H1 (cell line): ENCODE data around the gene TSEN2. TPM values are rescaled to one million over a fixed set of nuclear protein-coding genes. Genes with fewer than 3 reads are reported as not detected.
A peak's percentile ranks its signal among the peaks of the same experiment; 100 is the strongest.

Experiments
- CTCF ChIA-PET: fragments of 300-600 bp; sonication (Branson Sonifier 250); formaldehyde crosslinking; loops from one replicate; lab custom pipeline; 2021; ENCODE audit not compliant: partially characterized antibody; lab: Charles Lee
- POLR2A ChIA-PET: fragments of 300-600 bp; sonication (Branson Sonifier 250); formaldehyde crosslinking; loops from one replicate; lab custom pipeline; 2021; ENCODE audit warnings: inconsistent platforms; ENCODE audit not compliant: partially characterized antibody; lab: Charles Lee
- DNase-seq, 2 experiments: peaks; one replicate each; pipeline versions ENCODE4 v3.0.0 to v3.0.0-alpha.2; 2010 to 2022; ENCODE audit warnings: low spot score in 2 of 2, low read depth in 1 of 2, mixed read lengths in 1 of 2
- FAIRE-seq: peaks from 2 replicates; lab custom pipeline; 2011; peaks lifted over from hg19 to GRCh38; lab: Jason Lieb, UNC
- H2AFZ ChIP-seq: 2 replicates; pipeline ENCODE4 v1.8.1; 2012; ENCODE audit warnings: low read length, inconsistent platforms
- H2AK5ac ChIP-seq: 2 replicates; pipeline ENCODE4 v1.6.1; 2013; ENCODE audit warnings: low read depth, low read length
- H2BK120ac ChIP-seq: replicated peaks from 2 replicates; pipeline ENCODE3; 2013; ENCODE audit warnings: low read depth, low read length, inconsistent platforms
- H2BK12ac ChIP-seq: 2 replicates; pipeline ENCODE4 v1.6.1; 2013; ENCODE audit warnings: low read depth, low read length
- H2BK15ac ChIP-seq: 2 replicates; pipeline ENCODE4 v1.6.1; 2013; ENCODE audit warnings: low read length
- H2BK20ac ChIP-seq: 2 replicates; pipeline ENCODE4 v1.6.1; 2013; ENCODE audit warnings: low read length
- H2BK5ac ChIP-seq: 2 replicates; pipeline ENCODE4 v1.6.1; 2013; ENCODE audit warnings: low read depth, low read length
- H3K14ac ChIP-seq: 2 replicates; pipeline ENCODE4 v1.6.1; 2013; ENCODE audit warnings: inconsistent platforms; ENCODE audit not compliant: insufficient read length
- H3K18ac ChIP-seq: 2 replicates; pipeline ENCODE4 v1.6.1; 2013; ENCODE audit warnings: low read length; ENCODE audit errors: extremely low read depth
- H3K23ac ChIP-seq: 2 replicates; pipeline ENCODE4 v1.6.1; 2013; ENCODE audit warnings: inconsistent platforms; ENCODE audit not compliant: insufficient read length
- H3K23me2 ChIP-seq: 2 replicates; pipeline ENCODE4 v1.6.1; 2013; ENCODE audit warnings: low read depth, low read length
- H3K27ac ChIP-seq: 2 replicates; pipeline ENCODE4 v1.6.1; 2011; ENCODE audit warnings: low read depth, low read length, inconsistent platforms
- H3K27me3 ChIP-seq, 4 experiments: replicated peaks in 1 of 4; 1 replicate in 1 of 4; 2 replicates in 3 of 4; pipeline versions ENCODE4 v1.6.1 to v1.8.1; 2011 to 2013; ENCODE audit warnings: low read length in 3 of 4, mild to moderate bottlenecking in 3 of 4, inconsistent platforms in 2 of 4, mixed read lengths in 2 of 4, moderate library complexity in 1 of 4; ENCODE audit not compliant: control insufficient read depth in 3 of 4, insufficient read depth in 3 of 4; ENCODE audit errors: extremely low read depth in 1 of 4
- H3K36me3 ChIP-seq, 4 experiments: 2 replicates each; pipeline versions ENCODE4 v1.6.1 to v1.8.1; 2011 to 2013; ENCODE audit warnings: mild to moderate bottlenecking in 4 of 4, low read length in 3 of 4, moderate library complexity in 2 of 4, control low read depth in 1 of 4, inconsistent platforms in 1 of 4; ENCODE audit not compliant: insufficient read depth in 4 of 4, control insufficient read depth in 2 of 4
- H3K4ac ChIP-seq: replicated peaks from 2 replicates; pipeline ENCODE3; 2013; ENCODE audit warnings: low read length, low read depth, mixed read lengths, inconsistent platforms; ENCODE audit not compliant: insufficient read length
- H3K4me1 ChIP-seq, 4 experiments: replicated peaks in 1 of 4; 1 replicate in 1 of 4; 2 replicates in 3 of 4; pipeline versions ENCODE4 v1.6.1 to v1.8.1; 2011 to 2013; ENCODE audit warnings: low read length in 3 of 4, inconsistent platforms in 2 of 4, mixed read lengths in 1 of 4; ENCODE audit not compliant: insufficient read depth in 4 of 4, control insufficient read depth in 3 of 4
- H3K4me2 ChIP-seq, 2 experiments: 2 replicates each; pipeline versions ENCODE4 v1.6.1 to v1.8.1; 2011 to 2013; ENCODE audit warnings: low read depth in 2 of 2, low read length in 2 of 2, control low read depth in 1 of 2, inconsistent platforms in 1 of 2, mild to moderate bottlenecking in 1 of 2; ENCODE audit not compliant: insufficient read depth in 1 of 2
- H3K4me3 ChIP-seq, 4 experiments: fragments of 200-600, 300-600 bp in 1 of 4; sonication (generic), shearing (Covaris generic), sonication (Bioruptor Twin) in 1 of 4; 2 replicates each; pipeline versions ENCODE4 v1.5.1 to v1.8.1; 2011 to 2016; ENCODE audit warnings: low read length in 4 of 4, low read depth in 3 of 4, control low read depth in 2 of 4, inconsistent platforms in 2 of 4, mild to moderate bottlenecking in 2 of 4, mixed read lengths in 1 of 4, moderate library complexity in 1 of 4; ENCODE audit not compliant: insufficient read depth in 2 of 4; ENCODE audit errors: extremely low read depth in 1 of 4
- H3K56ac ChIP-seq: replicated peaks from 2 replicates; pipeline ENCODE3; 2013; ENCODE audit warnings: low read depth, mild to moderate bottlenecking, mixed read lengths, low read length, inconsistent platforms; ENCODE audit not compliant: insufficient read length
- H3K79me1 ChIP-seq: 2 replicates; pipeline ENCODE4 v1.6.1; 2013; ENCODE audit warnings: low read depth, low read length, control low read depth
- H3K79me2 ChIP-seq, 2 experiments: 2 replicates each; pipeline versions ENCODE4 v1.6.1 to v1.8.1; 2012 to 2013; ENCODE audit warnings: low read length in 2 of 2, mild to moderate bottlenecking in 2 of 2, inconsistent platforms in 1 of 2; ENCODE audit not compliant: insufficient read depth in 2 of 2, control insufficient read depth in 1 of 2
- H3K9ac ChIP-seq, 4 experiments: replicated peaks in 1 of 4; 1 replicate in 1 of 4; 2 replicates in 3 of 4; pipeline versions ENCODE4 v1.6.1 to v1.8.1; 2011 to 2013; ENCODE audit warnings: low read depth in 3 of 4, low read length in 3 of 4, control low read depth in 2 of 4, mild to moderate bottlenecking in 2 of 4, moderate library complexity in 2 of 4, inconsistent platforms in 1 of 4; ENCODE audit errors: extremely low read depth in 1 of 4
- H3K9me3 ChIP-seq, 2 experiments: 2 replicates each; pipeline versions ENCODE4 v1.6.1 to v1.8.1; 2012 to 2013; ENCODE audit warnings: mild to moderate bottlenecking in 2 of 2, moderate library complexity in 2 of 2, control low read depth in 1 of 2, inconsistent platforms in 1 of 2, low read depth in 1 of 2, low read length in 1 of 2, mixed read lengths in 1 of 2; ENCODE audit not compliant: insufficient read depth in 2 of 2
- H4K20me1 ChIP-seq, 2 experiments: replicated peaks in 1 of 2; 2 replicates each; pipeline versions ENCODE3 to v1.8.1; 2011 to 2013; ENCODE audit warnings: inconsistent platforms in 2 of 2, low read length in 2 of 2, mild to moderate bottlenecking in 1 of 2; ENCODE audit not compliant: insufficient read depth in 2 of 2, control insufficient read depth in 1 of 2
- H4K5ac ChIP-seq: 2 replicates; pipeline ENCODE4 v1.6.1; 2013; ENCODE audit warnings: low read length, low read depth, mixed read lengths, inconsistent platforms; ENCODE audit not compliant: insufficient read length
- H4K8ac ChIP-seq: 2 replicates; pipeline ENCODE4 v1.8.0; 2013; ENCODE audit warnings: mild to moderate bottlenecking, moderate library complexity, low read length, inconsistent platforms; ENCODE audit not compliant: insufficient read depth; ENCODE audit errors: extremely low read depth
- H4K91ac ChIP-seq: replicated peaks from 2 replicates; pipeline ENCODE3; 2013; ENCODE audit warnings: low read length, mixed read lengths, inconsistent platforms; ENCODE audit not compliant: insufficient read length
- CEBPB ChIP-seq: IDR thresholded peaks from 2 replicates; pipeline ENCODE4 v1.6.1; 2012; ENCODE audit warnings: low read depth, low read length
- CTBP2 ChIP-seq: IDR thresholded peaks from 2 replicates; pipeline ENCODE4 v1.7.0; 2011; ENCODE audit warnings: borderline replicate concordance, mild to moderate bottlenecking, moderate library complexity, mixed read lengths, low read length; ENCODE audit not compliant: insufficient read depth, insufficient read length
- EP300 ChIP-seq, 2 experiments: IDR thresholded peaks; 1 replicate in 1 of 2; 2 replicates in 1 of 2; pipeline ENCODE4 v1.6.1; 2011 to 2012; ENCODE audit warnings: low read depth in 2 of 2, low read length in 2 of 2, mild to moderate bottlenecking in 2 of 2, borderline replicate concordance in 1 of 2, inconsistent platforms in 1 of 2, moderate library complexity in 1 of 2
- GABPA ChIP-seq: IDR thresholded peaks from 2 replicates; pipeline ENCODE4 v1.6.1; 2011; ENCODE audit warnings: mild to moderate bottlenecking, low read length, moderate library complexity, borderline replicate concordance; ENCODE audit not compliant: insufficient read depth
- RAD21 ChIP-seq, 2 experiments: IDR thresholded peaks in 1 of 2; conservative IDR thresholded peaks in 1 of 2; 2 replicates each; pipeline ENCODE4 v1.6.1; 2011; ENCODE audit warnings: low read depth in 2 of 2, low read length in 2 of 2, improper control_type of control experiment in 1 of 2, inconsistent platforms in 1 of 2, mild to moderate bottlenecking in 1 of 2, moderate library complexity in 1 of 2
- SAP30 ChIP-seq: fragments of 300-600 bp; sonication (generic); IDR thresholded peaks from 2 replicates; pipeline ENCODE4 v1.7.1; 2012; ENCODE audit warnings: low read length, moderate library complexity, mild to moderate bottlenecking, inconsistent platforms; ENCODE audit not compliant: insufficient read depth, insufficient replicate concordance
- SIN3A ChIP-seq, 2 experiments: IDR thresholded peaks in 1 of 2; conservative IDR thresholded peaks in 1 of 2; 2 replicates each; pipeline ENCODE4 v1.6.1; 2011 to 2012; ENCODE audit warnings: low read length in 2 of 2, improper control_type of control experiment in 1 of 2, low read depth in 1 of 2, mild to moderate bottlenecking in 1 of 2
- TEAD4 ChIP-seq: IDR thresholded peaks from 2 replicates; pipeline ENCODE4 v1.6.1; 2012; ENCODE audit warnings: low read depth, low read length, inconsistent platforms, mixed read lengths
- USF2 ChIP-seq: IDR thresholded peaks from 2 replicates; pipeline ENCODE4 v1.6.1; 2011; ENCODE audit warnings: low read length, improper control_type of control experiment
- WGBS, 2 experiments: shearing (Covaris generic) in 1 of 2; methylation state at CpG; one replicate each; pipeline versions ENCODE4 v1.1.6 to v1.1.7; 2013 to 2015; ENCODE audit warnings: low lambda C conversion rate in 2 of 2, mixed read lengths in 2 of 2, inconsistent platforms in 1 of 2, low coverage in 1 of 2, missing lambda C conversion rate in 1 of 2; ENCODE audit not compliant: insufficient replicate concordance in 2 of 2, insufficient coverage in 1 of 2, insufficient read length in 1 of 2; ENCODE audit errors: extremely low coverage in 1 of 2, missing lambda C conversion rate in 1 of 2; 5-methylcytosine and 5-hydroxymethylcytosine counted together
- polyA plus RNA-seq, 7 experiments: library from polyadenylated mRNA; depleted of rRNA in 3 of 7; stranded (reverse) in 5 of 7; unstranded in 2 of 7; fragments of >200 nt in 5 of 7; fragments of 200-250 nt in 2 of 7; gene quantifications; 1 replicate in 5 of 7; 2 replicates in 1 of 7; 4 replicates in 1 of 7; pipeline versions ENCODE4 v1.2.1 to v1.2.3, GENCODE V29; 2011 to 2013; ENCODE audit warnings: missing spikeins in 2 of 7, mixed read lengths in 2 of 7
- total RNA-seq: library from RNA; stranded (reverse); fragmentation: NEBNext Ultra II Directional; extraction: Animal tissue kit (Norgen Biotek cat#: 25700); gene quantifications from 2 replicates; pipeline ENCODE4 v1.2.1, GENCODE V29; 2021

The TSEN2 gene
- total and polyA plus RNA-seq, 2 of the 8 experiments (the other 6 are each of a cell fraction or from before 2014, with no cell fraction given), result 16.1 to 22.4 TPM

GRCh38 chr3:12495749-12496452 lies 11.6 kb downstream of the TSEN2 start:
- Histone ChIP-seq H2AK5ac (no peak overlapping the region), H3K27me3 (no peaks in the 10 kb centered on the region), H3K14ac (no peak overlapping the region), H4K5ac (no peak overlapping the region), H3K4me2 (no peak overlapping the region), H4K20me1 (peaks cover 2% of the 10 kb centered on the region in 2 experiments), H3K4me3 (no peak overlapping the region), H4K91ac (no peak overlapping the region), H2BK15ac (no peak overlapping the region), H3K23me2 (no peaks in the 10 kb centered on the region), H2BK5ac (no peak overlapping the region), H3K23ac (no peak overlapping the region), H3K9me3 (no peaks in the 10 kb centered on the region), H2BK120ac (no peak overlapping the region), H3K27ac (no peak overlapping the region), H3K9ac (no peak overlapping the region), H2BK12ac (no peak overlapping the region), H3K4ac (no peak overlapping the region), H3K79me1 (no peaks in the 10 kb centered on the region; the same call in 1 of the 2 replicates), H3K36me3 (peaks cover 2 to 63% (median 38%) of the 10 kb centered on the region in 4 experiments; a peak in 7 of 8 replicates), H4K8ac (no peak overlapping the region), H3K4me1 (no peaks in the 10 kb centered on the region), H3K18ac (no peak overlapping the region), H3K79me2 (no peaks in the 10 kb centered on the region), H3K56ac (no peak overlapping the region), H2BK20ac (no peak overlapping the region), H2AFZ (no peak overlapping the region)
- 74% methylated on average over 8 of the region's 8 CpGs; no CpG with 5 or more reads in 1 of the 2 experiments for WGBS, 2 experiments
- FAIRE-seq (no peak), DNase-seq (no peak)
- ChIA-PET POLR2A (interaction anchor here (3.3 to 4.6 kb wide), 2 partner anchors 11 to 12 kb away, joined by 9 to 18 read pairs; partner anchors contain the start of gene TSEN2), CTCF (interaction anchor here (0.7 to 5.1 kb wide), 10 partner anchors 9 to 358 kb away, joined by 3 to 32 read pairs (median 4); partner anchors contain the start of gene TSEN2)
- peak; percentile 19 to 37; a peak in 2 of 4 replicates for TF ChIP-seq RAD21 (IDR thresholded peaks at IDR 0.05 in 1 of 2, conservative IDR thresholded peaks at IDR 0.05 in 1 of 2; ENCODE audit: low read depth in 2 of 2, low read length in 2 of 2)
- no peak for TF ChIP-seq TEAD4
- TF ChIP-seq EP300 (IDR thresholded peaks at IDR 0.05; ENCODE audit: borderline replicate concordance in 1 of 2, low read depth in 2 of 2, low read length in 2 of 2), result no peak
- no peak for TF ChIP-seq CEBPB
- no peak for TF ChIP-seq USF2
- TF ChIP-seq SIN3A (conservative IDR thresholded peaks at IDR 0.05 in 1 of 2, IDR thresholded peaks at IDR 0.05 in 1 of 2; ENCODE audit: low read depth in 1 of 2, low read length in 2 of 2), result no peak
- no peak for TF ChIP-seq GABPA
- TF ChIP-seq SAP30, result no peak
- TF ChIP-seq CTBP2, result no peak
